HuH-7 (cell line): ENCODE data around the gene HNRNPA0.

ENCODE experiments used
- DNase-seq: peaks from one replicate; pipeline ENCODE4 v3.0.0; 2011; ENCODE audit warnings: low spot score

HNRNPA0 gene

GRCh38 chr5:137754961-137755762 is 999 bp upstream of the HNRNPA0 start:
- no peak for DNase-seq

- DNase-seq, result peak; percentile 16
These were observed 424 bp downstream of the HNRNPA0 start for GRCh38 chr5:137753691-137754187.

GRCh38 chr5:137752905-137753690 is 1.1 kb downstream of the HNRNPA0 start:
- DNase-seq, result peak; percentile 10

GRCh38 chr5:137751869-137752491 is 2.2 kb downstream of the HNRNPA0 start:
- peak; percentile 40 for DNase-seq

- DNase-seq, result no peak
These were observed 3.7 kb downstream of the HNRNPA0 start for GRCh38 chr5:137750436-137750835.

- no peak for DNase-seq
These were observed 6.3 kb downstream of the HNRNPA0 start for GRCh38 chr5:137747848-137748247.

GRCh38 chr5:137743031-137743640 is 11.0 kb downstream of the HNRNPA0 start:
- peak; percentile 28 for DNase-seq

GRCh38 chr5:137741718-137742117 is 12.4 kb downstream of the HNRNPA0 start:
- no peak for DNase-seq

GRCh38 chr5:137739737-137740136 is 14.4 kb downstream of the HNRNPA0 start:
- no peak for DNase-seq

- no peak for DNase-seq
These were observed 15.2 kb downstream of the HNRNPA0 start for GRCh38 chr5:137738947-137739346.

- DNase-seq, result no peak
These were observed 16.6 kb downstream of the HNRNPA0 start for GRCh38 chr5:137737349-137738131.

GRCh38 chr5:137736496-137736895 is 17.7 kb downstream of the HNRNPA0 start:
- no peak for DNase-seq

GRCh38 chr5:137735555-137736284 is 18.4 kb downstream of the HNRNPA0 start, which contains the start of gene KLHL3:
KLHL3 (minus strand) TSS chr5:137736089; CDS start chr5:137735646, 443 bp downstream.
- no peak for DNase-seq

- no peak for DNase-seq
These were observed 19.1 kb downstream of the HNRNPA0 start for GRCh38 chr5:137734962-137735554.

- no peak for DNase-seq
These were observed 19.8 kb downstream of the HNRNPA0 start for GRCh38 chr5:137734331-137734730.

- no peak for DNase-seq
These were observed 20.2 kb downstream of the HNRNPA0 start for GRCh38 chr5:137733922-137734321.

GRCh38 chr5:137733006-137733405 is 21.2 kb downstream of the HNRNPA0 start:
- DNase-seq, result no peak

GRCh38 chr5:137731176-137731575 is 23.0 kb downstream of the HNRNPA0 start:
- DNase-seq, result no peak

GRCh38 chr5:137730336-137730735 is 23.8 kb downstream of the HNRNPA0 start:
- no peak for DNase-seq

- DNase-seq, result no peak
These were observed 26.1 kb downstream of the HNRNPA0 start for GRCh38 chr5:137728048-137728447.
